Vagina (tissue), 2 donors: ENCODE data around the gene GIGYF1. TPM values are rescaled to one million over a fixed set of nuclear protein-coding genes. Genes with fewer than 3 reads are reported as not detected.

Experiments
- DNase-seq, 2 donors: peaks; one replicate each; pipeline ENCODE4 v3.0.0-alpha.2; 2017; ENCODE audit errors: extremely low spot score in 2 of 2
- H3K27ac ChIP-seq: fragments of 200-600 bp; sonication (generic); one replicate; pipeline ENCODE4 v1.5.1; 2019
- H3K27me3 ChIP-seq: fragments of 200-600 bp; sonication (generic); one replicate; pipeline ENCODE4 v1.5.1; 2019
- H3K36me3 ChIP-seq, 2 donors: fragments of 200-600 bp; sonication (generic); one replicate each; pipeline ENCODE4 v1.5.1; 2017 to 2019
- H3K4me1 ChIP-seq: fragments of 200-600 bp; sonication (generic); one replicate; pipeline ENCODE4 v1.5.1; 2019
- H3K4me3 ChIP-seq, 2 donors: fragments of 200-600 bp; sonication (generic); 1 replicate in 1 of 2; 2 replicates in 1 of 2; pipeline ENCODE4 v1.5.1; 2016 to 2019
- H3K9me3 ChIP-seq: fragments of 200-600 bp; sonication (generic); one replicate; pipeline ENCODE4 v1.5.1; 2019
- CTCF ChIP-seq, 3 experiments: fragments of 450-650 bp in 2 of 3; fragments of 200-600 bp in 1 of 3; sonication (generic) in 1 of 3; IDR thresholded peaks; one replicate each; pipeline ENCODE4 v1.5.1; 2017 to 2019; ENCODE audit warnings: antibody characterized with exemption in 3 of 3, mild to moderate bottlenecking in 2 of 3, moderate library complexity in 2 of 3
- POLR2A ChIP-seq, 2 donors: fragments of 450-650 bp; IDR thresholded peaks; one replicate each; pipeline ENCODE4 v1.6.1; 2017; ENCODE audit warnings: antibody characterized with exemption in 2 of 2, mild to moderate bottlenecking in 2 of 2, moderate library complexity in 2 of 2
- POLR2AphosphoS5 ChIP-seq, 2 donors: sonication (generic); formaldehyde crosslinking; IDR thresholded peaks; one replicate each; pipeline ENCODE4 v1.9.0; 2017; ENCODE audit warnings: antibody characterized with exemption in 2 of 2, mild to moderate bottlenecking in 2 of 2, low read depth in 1 of 2; ENCODE audit not compliant: insufficient read depth in 1 of 2
- intact Hi-C: fragments of 100-400 bp; cut with DNase I; formaldehyde crosslinking; loops from one replicate; pipeline ENCODE4 v1.15.1; 2023
- total RNA-seq: library from RNA; depleted of rRNA; stranded (reverse); fragments of >200 nt; gene quantifications from one replicate; pipeline ENCODE4 v1.2.3, GENCODE V29; 2016

The GIGYF1 gene
- total RNA-seq, 1 donor from 2014 or later, result 20.6 TPM

GRCh38 chr7:100641860-100642533 lies 52.1 kb downstream of the GIGYF1 start:
- intact Hi-C loops, result no loop called here
- no peak for TF ChIP-seq POLR2A (IDR thresholded peaks at IDR 0.05)
- no peak for TF ChIP-seq POLR2AphosphoS5 (IDR thresholded peaks at IDR 0.05; ENCODE audit: insufficient read depth in 1 of 2, low read depth in 1 of 2)
- no peak for TF ChIP-seq CTCF (IDR thresholded peaks at IDR 0.05)
- no peak overlapping the region for H3K4me3 ChIP-seq
- H3K27ac ChIP-seq, result no peak overlapping the region
- no peak for DNase-seq
- H3K36me3 ChIP-seq, result no peaks in the 10 kb centered on the region
- no peaks in the 10 kb centered on the region for H3K27me3 ChIP-seq
- H3K4me1 ChIP-seq, result no peaks in the 10 kb centered on the region
- H3K9me3 ChIP-seq, result no peaks in the 10 kb centered on the region

DNA sequence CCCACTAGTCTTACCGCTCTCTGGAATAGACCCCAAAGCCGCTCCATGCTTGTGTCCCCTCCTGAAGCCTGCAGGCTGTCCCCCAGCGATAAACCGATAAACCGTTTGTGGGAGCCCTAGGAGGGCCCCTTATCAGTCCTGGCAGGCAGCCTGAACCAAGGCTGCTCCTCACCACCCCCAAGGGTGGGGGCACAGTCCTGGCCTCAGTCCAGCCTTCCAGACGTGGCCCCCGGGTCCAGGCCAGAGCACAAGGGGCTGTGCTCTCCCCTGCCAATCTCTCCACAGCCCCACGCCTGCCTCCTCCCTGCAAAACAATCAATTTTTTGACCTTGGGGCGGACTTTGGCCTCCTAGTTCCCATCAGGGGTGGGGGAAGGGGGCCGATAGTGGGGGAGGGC lies 52.6 kb downstream of the GIGYF1 start, which contains the start of gene TFR2:
TFR2 (minus strand) TSS at position 90 of the 397 bp plus-strand sequence; CDS start at position 47, 43 bp downstream.
- H3K9me3 ChIP-seq, result no peaks in the 10 kb centered on the region
- H3K4me3 ChIP-seq, result no peak within 1 kb of the TSS
- H3K27ac ChIP-seq, result no peak within 1 kb of the TSS
- intact Hi-C loops, result no loop called here
- no peak for TF ChIP-seq POLR2AphosphoS5 (IDR thresholded peaks at IDR 0.05; ENCODE audit: insufficient read depth in 1 of 2, low read depth in 1 of 2)
- TF ChIP-seq POLR2A (IDR thresholded peaks at IDR 0.05), result no peak
- no peak for TF ChIP-seq CTCF (IDR thresholded peaks at IDR 0.05)
- H3K36me3 ChIP-seq, result no peaks in the 10 kb centered on the region
- H3K4me1 ChIP-seq, result no peaks in the 10 kb centered on the region
- DNase-seq, result no peak
- H3K27me3 ChIP-seq, result no peaks in the 10 kb centered on the region

DNA sequence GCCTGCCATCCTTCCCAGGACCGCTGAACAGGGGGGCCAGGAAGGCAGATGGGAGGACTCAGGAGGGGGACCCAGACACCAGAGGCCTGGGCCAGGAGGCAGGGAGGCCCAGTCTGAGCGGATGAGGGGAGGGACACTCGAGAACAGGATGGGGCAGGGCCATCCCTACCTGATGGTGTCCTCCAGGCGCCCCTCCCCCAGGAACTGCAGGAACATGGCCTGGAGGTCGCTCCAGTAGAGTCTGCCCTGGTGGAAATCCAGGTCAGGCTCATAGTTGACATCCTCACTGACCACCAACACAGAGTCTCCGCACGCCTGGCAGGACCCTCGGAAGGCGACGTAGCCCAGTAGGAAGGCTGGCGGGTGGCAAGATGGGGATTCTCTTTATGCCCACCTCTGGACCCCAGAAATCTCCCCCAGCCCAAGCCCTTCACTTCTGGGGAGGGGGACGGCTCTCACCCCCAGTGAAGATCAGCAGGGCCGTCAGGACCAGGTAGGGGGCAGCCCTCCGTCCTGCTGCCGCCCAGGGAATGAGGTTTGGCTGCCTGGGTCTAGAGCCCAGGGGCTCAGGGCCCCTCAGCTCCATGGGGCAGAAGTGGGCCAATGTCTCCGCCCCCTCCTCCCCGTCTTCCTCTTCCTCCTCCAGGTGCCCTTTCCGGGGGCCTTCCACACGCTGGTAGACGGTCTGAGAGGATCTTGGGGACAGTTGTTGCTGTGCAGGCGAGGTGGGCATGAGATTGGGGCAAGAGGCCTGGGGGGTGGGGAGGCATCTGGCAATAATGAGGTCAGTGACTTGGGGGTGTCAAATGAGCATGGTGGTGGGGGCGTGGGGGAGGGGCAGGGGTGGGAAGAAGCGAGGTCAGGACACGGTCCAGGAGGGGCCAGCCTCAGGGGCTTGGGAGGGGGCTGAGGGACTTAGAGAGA lies 53.3 kb downstream of the GIGYF1 start:
- intact Hi-C loops, result no loop called here
- no peak overlapping the region for H3K27ac ChIP-seq
- H3K9me3 ChIP-seq, result no peaks in the 10 kb centered on the region
- TF ChIP-seq POLR2A (IDR thresholded peaks at IDR 0.05), result no peak
- TF ChIP-seq CTCF (IDR thresholded peaks at IDR 0.05), result no peak
- no peak for TF ChIP-seq POLR2AphosphoS5 (IDR thresholded peaks at IDR 0.05; ENCODE audit: insufficient read depth in 1 of 2, low read depth in 1 of 2)
- no peaks in the 10 kb centered on the region for H3K27me3 ChIP-seq
- H3K4me1 ChIP-seq, result no peaks in the 10 kb centered on the region
- no peaks in the 10 kb centered on the region for H3K36me3 ChIP-seq
- no peak for DNase-seq
- no peak overlapping the region for H3K4me3 ChIP-seq

GRCh38 chr7:100639995-100640516 lies 54.0 kb downstream of the GIGYF1 start:
- Histone ChIP-seq H3K4me3 (no peak overlapping the region), H3K9me3 (no peaks in the 10 kb centered on the region), H3K4me1 (no peaks in the 10 kb centered on the region), H3K27me3 (no peaks in the 10 kb centered on the region), H3K27ac (no peak overlapping the region), H3K36me3 (no peaks in the 10 kb centered on the region)
- intact Hi-C loops, result no loop called here
- no peak for TF ChIP-seq POLR2AphosphoS5 (IDR thresholded peaks at IDR 0.05; ENCODE audit: insufficient read depth in 1 of 2, low read depth in 1 of 2)
- no peak for TF ChIP-seq POLR2A (IDR thresholded peaks at IDR 0.05)
- no peak for TF ChIP-seq CTCF (IDR thresholded peaks at IDR 0.05)
- DNase-seq, result no peak
